H1 (cell line): ENCODE measurements around the gene MX1. TPM values are rescaled to one million over a fixed set of nuclear protein-coding genes. Genes with fewer than 3 reads are reported as not detected.

Experiments
- BCL11A ChIP-seq, 2 experiments: IDR thresholded peaks; one replicate each; pipeline ENCODE4 v1.6.1; 2011; ENCODE audit warnings: low read depth in 2 of 2, low read length in 2 of 2, mild to moderate bottlenecking in 2 of 2
- CBX5 ChIP-seq: fragments of 300-800, 300-1000 bp; sonication (generic); IDR thresholded peaks from 2 replicates; pipeline ENCODE4 v1.7.1; 2016; ENCODE audit warnings: antibody characterized with exemption, low read length, low read depth
- CBX8 ChIP-seq: fragments of 300-800, 300-1000 bp; sonication (generic); IDR thresholded peaks from 2 replicates; pipeline ENCODE4 v1.7.1; 2016; ENCODE audit warnings: low read depth, low read length, borderline replicate concordance
- CTCF ChIP-seq, 3 experiments: IDR thresholded peaks; 1 replicate in 2 of 3; 2 replicates in 1 of 3; pipeline versions ENCODE4 v1.5.1 to v1.6.1; 2011; ENCODE audit warnings: low read length in 3 of 3, mild to moderate bottlenecking in 3 of 3, inconsistent platforms in 2 of 3, low read depth in 1 of 3, moderate library complexity in 1 of 3; ENCODE audit not compliant: insufficient read depth in 1 of 3; ENCODE audit errors: control extremely low read depth in 1 of 3
- GABPA ChIP-seq: IDR thresholded peaks from 2 replicates; pipeline ENCODE4 v1.6.1; 2011; ENCODE audit warnings: mild to moderate bottlenecking, low read length, moderate library complexity, borderline replicate concordance; ENCODE audit not compliant: insufficient read depth
- GTF2F1 ChIP-seq: IDR thresholded peaks from 2 replicates; pipeline ENCODE4 v1.6.1; 2012; ENCODE audit warnings: low read depth, low read length, improper control_type of control experiment, borderline replicate concordance
- JUND ChIP-seq: IDR thresholded peaks from 2 replicates; pipeline ENCODE4 v1.6.1; 2011; ENCODE audit warnings: mild to moderate bottlenecking, improper control_type of control experiment, low read length
- KDM1A ChIP-seq: fragments of 200-600, 300-600 bp; sonication (generic); IDR thresholded peaks from 2 replicates; pipeline ENCODE4 v1.7.1; 2016; ENCODE audit warnings: mild to moderate bottlenecking, low read length, borderline replicate concordance
- MAFK ChIP-seq: IDR thresholded peaks from 2 replicates; pipeline ENCODE4 v1.6.1; 2012; ENCODE audit warnings: low read depth, mild to moderate bottlenecking, improper control_type of control experiment, low read length
- MAX ChIP-seq: IDR thresholded peaks from 2 replicates; pipeline ENCODE4 v1.6.1; 2012; ENCODE audit warnings: inconsistent platforms
- POLR2A ChIP-seq, 2 experiments: IDR thresholded peaks; 1 replicate in 1 of 2; 2 replicates in 1 of 2; pipeline ENCODE4 v1.6.1; 2011; ENCODE audit warnings: low read depth in 2 of 2, low read length in 2 of 2, mild to moderate bottlenecking in 2 of 2; ENCODE audit errors: control extremely low read depth in 1 of 2
- POU5F1 ChIP-seq: IDR thresholded peaks from 2 replicates; pipeline ENCODE4 v1.6.1; 2011; ENCODE audit warnings: low read depth, mild to moderate bottlenecking, low read length, moderate library complexity
- RNF2 ChIP-seq: fragments of 200-900, 300-1000 bp; sonication (generic); IDR thresholded peaks from 2 replicates; pipeline ENCODE4 v1.7.1; 2016; ENCODE audit warnings: borderline replicate concordance, low read depth, mild to moderate bottlenecking, antibody characterized with exemption, low read length; ENCODE audit not compliant: poor library complexity, severe bottlenecking; ENCODE audit errors: missing control alignments
- SIRT6 ChIP-seq: IDR thresholded peaks from one replicate; pipeline ENCODE4 v1.7.1; 2012; ENCODE audit warnings: low read length, inconsistent platforms
- SP4 ChIP-seq: IDR thresholded peaks from 2 replicates; pipeline ENCODE4 v1.6.1; 2012; ENCODE audit warnings: low read length, inconsistent platforms
- SRF ChIP-seq: IDR thresholded peaks from 2 replicates; pipeline ENCODE4 v1.6.1; 2011; ENCODE audit warnings: mild to moderate bottlenecking, low read depth, low read length, moderate library complexity
- TAF1 ChIP-seq: IDR thresholded peaks from 2 replicates; pipeline ENCODE4 v1.6.1; 2011; ENCODE audit warnings: mild to moderate bottlenecking, low read depth, low read length
- TAF7 ChIP-seq: optimal IDR thresholded peaks from 2 replicates; pipeline ENCODE3; 2011; ENCODE audit warnings: low read depth, mild to moderate bottlenecking, inconsistent platforms, low read length, moderate library complexity, borderline replicate concordance
- polyA plus RNA-seq, 7 experiments: library from polyadenylated mRNA; depleted of rRNA in 3 of 7; stranded (reverse) in 5 of 7; unstranded in 2 of 7; fragments of >200 nt in 5 of 7; fragments of 200-250 nt in 2 of 7; gene quantifications; 1 replicate in 5 of 7; 2 replicates in 1 of 7; 4 replicates in 1 of 7; pipeline versions ENCODE4 v1.2.1 to v1.2.3, GENCODE V29; 2011 to 2013; ENCODE audit warnings: missing spikeins in 2 of 7, mixed read lengths in 2 of 7
- total RNA-seq: library from RNA; stranded (reverse); fragmentation: NEBNext Ultra II Directional; extraction: Animal tissue kit (Norgen Biotek cat#: 25700); gene quantifications from 2 replicates; pipeline ENCODE4 v1.2.1, GENCODE V29; 2021
- TF ChIP-seq, protein P1 (sequence below): IDR thresholded peaks from 2 replicates; pipeline ENCODE4 v1.6.1; 2012; ENCODE audit warnings: inconsistent platforms
- TF ChIP-seq, protein P2 (sequence below): IDR thresholded peaks from 2 replicates; pipeline ENCODE4 v1.6.1; 2011; ENCODE audit warnings: low read depth, mild to moderate bottlenecking, low read length; ENCODE audit not compliant: insufficient read depth

The MX1 gene
- total and polyA plus RNA-seq, 2 of the 8 experiments (the other 6 are each of a cell fraction or from before 2014, with no cell fraction given), result 3.8 to 5.7 TPM

DNA sequence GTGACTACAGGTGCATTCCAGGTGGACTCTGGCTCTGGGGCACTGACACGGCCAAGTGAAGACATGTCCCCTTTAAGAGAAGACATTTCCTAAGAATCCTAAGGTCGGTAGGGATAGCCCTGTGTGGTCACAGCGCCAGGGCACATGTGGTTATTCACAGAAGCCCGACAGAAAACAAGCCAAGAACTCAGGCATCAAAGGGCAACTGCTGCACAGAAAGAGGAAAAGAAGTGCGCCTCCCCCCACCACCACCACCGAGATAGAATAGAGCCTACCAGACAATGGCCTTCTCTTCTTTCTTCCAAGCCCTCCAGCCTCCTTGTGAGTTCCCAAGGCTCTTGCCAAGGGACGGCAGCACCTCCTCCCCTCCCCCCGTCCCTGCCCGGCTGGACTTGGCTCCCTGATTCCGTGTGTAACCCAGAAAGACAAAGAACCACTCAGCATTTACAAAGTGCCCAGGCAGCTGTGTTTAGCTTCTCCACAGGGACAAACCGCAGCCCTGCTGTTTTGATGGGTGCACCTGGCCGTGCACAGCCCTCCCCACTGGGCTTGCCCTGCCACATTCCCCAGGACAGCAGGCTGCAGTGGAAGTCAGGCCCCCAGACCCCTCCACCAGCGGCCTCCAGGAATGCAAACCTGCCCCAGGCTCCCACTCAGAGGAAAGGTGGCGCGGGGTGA, 51.7 kb downstream of the MX1 start (continued):
- TF ChIP-seq POU5F1, result peak; percentile 37; the same call in 1 of the 2 replicates
- peak; percentile 56; the same call in 1 of the 2 replicates for TF ChIP-seq KDM1A
- peak in 1 of 3 experiments; percentile 8; a peak in 1 of 4 replicates for TF ChIP-seq CTCF (IDR thresholded peaks at IDR 0.05; ENCODE audit: control extremely low read depth in 1 of 3, insufficient read depth in 1 of 3, low read depth in 1 of 3, low read length in 3 of 3)
- no peak for TF ChIP-seq SIRT6
- TF ChIP-seq, protein P1, sequence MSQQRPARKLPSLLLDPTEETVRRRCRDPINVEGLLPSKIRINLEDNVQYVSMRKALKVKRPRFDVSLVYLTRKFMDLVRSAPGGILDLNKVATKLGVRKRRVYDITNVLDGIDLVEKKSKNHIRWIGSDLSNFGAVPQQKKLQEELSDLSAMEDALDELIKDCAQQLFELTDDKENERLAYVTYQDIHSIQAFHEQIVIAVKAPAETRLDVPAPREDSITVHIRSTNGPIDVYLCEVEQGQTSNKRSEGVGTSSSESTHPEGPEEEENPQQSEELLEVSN, result no peak; the same call in 1 of the 2 replicates
- TF ChIP-seq, protein P2, sequence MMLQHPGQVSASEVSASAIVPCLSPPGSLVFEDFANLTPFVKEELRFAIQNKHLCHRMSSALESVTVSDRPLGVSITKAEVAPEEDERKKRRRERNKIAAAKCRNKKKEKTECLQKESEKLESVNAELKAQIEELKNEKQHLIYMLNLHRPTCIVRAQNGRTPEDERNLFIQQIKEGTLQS, result no peak
- TF ChIP-seq TAF1, result 0 out of 2 replicates have a peak, but pooled peaks have one; percentile 38
- no peak for TF ChIP-seq SRF
- TF ChIP-seq GTF2F1, result no peak
- no peak for TF ChIP-seq MAFK
- TF ChIP-seq BCL11A (IDR thresholded peaks at IDR 0.05; ENCODE audit: low read depth in 2 of 2, low read length in 2 of 2), result peak in 1 of 2 experiments; percentile 10
- TF ChIP-seq TAF7, result peak; percentile 28
- no peak for TF ChIP-seq SP4
- TF ChIP-seq CBX5, result no peak
- no peak for TF ChIP-seq CBX8
- no peak for TF ChIP-seq GABPA
- no peak for TF ChIP-seq RNF2
- TF ChIP-seq MAX, result no peak; the same call in 1 of the 2 replicates
- peak in 1 of 2 experiments; percentile 13; a peak in 1 of 3 replicates for TF ChIP-seq POLR2A (IDR thresholded peaks at IDR 0.05; ENCODE audit: control extremely low read depth in 1 of 2, low read depth in 2 of 2, low read length in 2 of 2)
- TF ChIP-seq JUND, result no peak
